ENCODE results near the gene UTP14A. TPM values are rescaled to one million over a fixed set of nuclear protein-coding genes. Genes with fewer than 3 reads are reported as not detected.
A peak's percentile ranks its signal among the peaks of the same experiment; 100 is the strongest.

UTP14A gene
- total RNA-seq, 2 experiments from 2014 or later: 8.8 to 9.8 TPM

GRCh38 chrX:129940721-129941120 lies 34.8 kb downstream of the UTP14A start:
- TF ChIP-seq CTCF (IDR thresholded peaks at IDR 0.05): no peak
- intact Hi-C loops (cut with DNase I, micrococcal nuclease): no loop called here
- Histone ChIP-seq H3K27me3 (ENCODE audit: control insufficient read depth in 1 of 2, insufficient read depth in 2 of 2, low read length in 2 of 2) (no peaks in the 10 kb centered on the region), H3K27ac (ENCODE audit: low read depth in 1 of 2, low read length in 2 of 2) (no peak overlapping the region), H3K4me3 (ENCODE audit: low read length) (no peak overlapping the region), H3K9me3 (ENCODE audit: control insufficient read depth in 1 of 2, insufficient read depth in 1 of 2, low read length in 2 of 2) (no peaks in the 10 kb centered on the region), H3K4me1 (ENCODE audit: insufficient read depth, low read length) (no peaks in the 10 kb centered on the region), H3K36me3 (ENCODE audit: insufficient read depth, low read length) (no peaks in the 10 kb centered on the region)
- Mint-ChIP-seq H3K4me1 (ENCODE audit: low read depth) (peaks cover 17% of the 10 kb centered on the region), H3K4me3 (no peak overlapping the region), H3K36me3 (ENCODE audit: low read depth) (no peaks in the 10 kb centered on the region), H3K27ac (no peak overlapping the region), H3K9me3 (no peaks in the 10 kb centered on the region), H3K27me3 (no peaks in the 10 kb centered on the region)
- ATAC-seq (ENCODE audit: poor library complexity): no peak
- POLR2A ChIA-PET: no interaction called here
- DNase-seq: no peak
- CTCF ChIA-PET: no interaction called here

- H3K4me3 ChIP-seq (ENCODE audit: low read length): no peak overlapping the region
- Mint-ChIP-seq H3K27ac (no peak overlapping the region), H3K27me3 (no peaks in the 10 kb centered on the region), H3K4me3 (no peak overlapping the region), H3K4me1 (ENCODE audit: low read depth) (no peaks in the 10 kb centered on the region), H3K9me3 (no peaks in the 10 kb centered on the region), H3K36me3 (ENCODE audit: low read depth) (no peaks in the 10 kb centered on the region)
- no peak for DNase-seq
- ChIA-PET POLR2A (no interaction called here), CTCF (no interaction called here)
- H3K27me3 ChIP-seq (ENCODE audit: control insufficient read depth in 1 of 2, insufficient read depth in 2 of 2, low read length in 2 of 2): no peaks in the 10 kb centered on the region
- no peak overlapping the region for H3K27ac ChIP-seq (ENCODE audit: low read depth in 1 of 2, low read length in 2 of 2)
- H3K9me3 ChIP-seq (ENCODE audit: control insufficient read depth in 1 of 2, insufficient read depth in 1 of 2, low read length in 2 of 2): no peaks in the 10 kb centered on the region
- no peak for TF ChIP-seq CTCF (IDR thresholded peaks at IDR 0.05)
- no peaks in the 10 kb centered on the region for H3K4me1 ChIP-seq (ENCODE audit: insufficient read depth, low read length)
- no peaks in the 10 kb centered on the region for H3K36me3 ChIP-seq (ENCODE audit: insufficient read depth, low read length)
- ATAC-seq (ENCODE audit: poor library complexity): no peak
- intact Hi-C loops (cut with DNase I, micrococcal nuclease): no loop called here
These were observed 39.2 kb downstream of the UTP14A start for GRCh38 chrX:129945131-129945530.

GRCh38 chrX:129953334-129953648 lies 47.3 kb downstream of the UTP14A start:
- TF ChIP-seq CTCF (IDR thresholded peaks at IDR 0.05): no peak
- Mint-ChIP-seq H3K27ac (peak overlapping the region; percentile 96), H3K4me1 (ENCODE audit: low read depth) (peaks cover 5% of the 10 kb centered on the region), H3K9me3 (no peaks in the 10 kb centered on the region), H3K27me3 (peaks cover 4% of the 10 kb centered on the region), H3K4me3 (peak overlapping the region; percentile 77), H3K36me3 (ENCODE audit: low read depth) (peaks cover 5% of the 10 kb centered on the region)
- Histone ChIP-seq H3K4me1 (ENCODE audit: insufficient read depth, low read length) (peaks cover 27% of the 10 kb centered on the region), H3K4me3 (ENCODE audit: low read length) (peak overlapping the region; percentile 54), H3K36me3 (ENCODE audit: insufficient read depth, low read length) (no peaks in the 10 kb centered on the region), H3K27ac (ENCODE audit: low read depth in 1 of 2, low read length in 2 of 2) (peak overlapping the region in 1 of 2 donors; percentile 21), H3K9me3 (ENCODE audit: control insufficient read depth in 1 of 2, insufficient read depth in 1 of 2, low read length in 2 of 2) (no peaks in the 10 kb centered on the region), H3K27me3 (ENCODE audit: control insufficient read depth in 1 of 2, insufficient read depth in 2 of 2, low read length in 2 of 2) (no peaks in the 10 kb centered on the region)
- intact Hi-C loops (cut with DNase I, micrococcal nuclease): loop anchor here in 1 of 2 experiments (2.0 kb wide), 2 partner anchors 18 to 30 kb away; partner anchors contain the start of gene BCORL1
- DNase-seq: no peak
- ATAC-seq (ENCODE audit: poor library complexity): no peak
- ChIA-PET POLR2A (interaction anchor here (1.0 to 2.6 kb wide), 3 partner anchors 8 to 26 kb away, joined by 3 to 8 read pairs (median 7); no protein-coding TSS in a partner anchor), CTCF (no interaction called here)

All from CD4-positive, alpha-beta T cell (primary cell).